K562 (cell line): ENCODE results near the gene FUT2. TPM values are rescaled to one million over a fixed set of nuclear protein-coding genes. Genes with fewer than 3 reads are reported as not detected.

Experiments
- BACH1 ChIP-seq: fragments of 200-800 bp; sonication (Bioruptor generic); IDR thresholded peaks from 2 replicates; pipeline ENCODE4 v1.6.1; 2016; ENCODE audit warnings: missing genetic modification characterization, missing compliant biosample characterization
- BHLHE40 ChIP-seq: IDR thresholded peaks from 2 replicates; pipeline ENCODE4 v1.6.1; 2011; ENCODE audit warnings: low read length, improper control_type of control experiment
- ETS1 ChIP-seq: conservative IDR thresholded peaks from 2 replicates; pipeline ENCODE4 v1.6.1; 2011; ENCODE audit warnings: low read depth, mild to moderate bottlenecking, low read length; ENCODE audit not compliant: control insufficient read depth
- FOXA1 ChIP-seq: fragments of 450-650 bp; IDR thresholded peaks from 2 replicates; pipeline ENCODE4 v1.6.1; 2016; ENCODE audit warnings: mild to moderate bottlenecking, borderline replicate concordance
- FOXJ2 ChIP-seq: fragments of 200-800 bp; sonication (Bioruptor generic); IDR thresholded peaks from 2 replicates; pipeline ENCODE4 v1.6.1; 2016; ENCODE audit warnings: missing genetic modification characterization, missing compliant biosample characterization
- GABPB2 ChIP-seq: fragments of 250-450 bp; sonication (Bioruptor Pico); conservative IDR thresholded peaks from 2 replicates; pipeline ENCODE4 v1.5.1; 2021; ENCODE audit warnings: mild to moderate bottlenecking
- GTF2A2 ChIP-seq: IDR thresholded peaks from 2 replicates; pipeline ENCODE4 v1.6.1; 2016; ENCODE audit warnings: mild to moderate bottlenecking, missing genetic modification characterization, missing compliant biosample characterization
- ILK ChIP-seq: fragments of 450-650 bp; IDR thresholded peaks from 2 replicates; pipeline ENCODE4 v1.6.1; 2016; ENCODE audit warnings: missing genetic modification characterization, low read depth, mild to moderate bottlenecking, missing compliant biosample characterization, moderate library complexity, borderline replicate concordance
- LCOR ChIP-seq: sonication (generic); formaldehyde crosslinking; IDR thresholded peaks from 2 replicates; pipeline ENCODE4 v1.8.0; 2022; ENCODE audit warnings: mild to moderate bottlenecking, missing genetic modification reagents
- MAZ ChIP-seq, 2 experiments: fragments of 450-650 bp in 1 of 2; sonication (generic) in 1 of 2; formaldehyde crosslinking; IDR thresholded peaks in 1 of 2; conservative IDR thresholded peaks in 1 of 2; 2 replicates each; pipeline versions ENCODE4 v1.4.0 to v1.5.0; 2020; ENCODE audit warnings: mild to moderate bottlenecking in 1 of 2, missing genetic modification reagents in 1 of 2
- MEIS2 ChIP-seq: fragments of 450-650 bp; IDR thresholded peaks from 2 replicates; pipeline ENCODE4 v1.6.1; 2014; ENCODE audit warnings: mild to moderate bottlenecking; ENCODE audit not compliant: partially characterized antibody
- MTA1 ChIP-seq: fragments of 450-650 bp; IDR thresholded peaks from 2 replicates; pipeline ENCODE4 v1.6.1; 2017; ENCODE audit warnings: borderline replicate concordance
- MYNN ChIP-seq, 2 experiments: sonication (generic); formaldehyde crosslinking in 1 of 2; IDR thresholded peaks; 2 replicates each; pipeline versions ENCODE4 v1.5.0 to v1.6.1; 2016 to 2020; ENCODE audit warnings: antibody characterized with exemption in 1 of 2, missing genetic modification reagents in 1 of 2
- NONO ChIP-seq, 2 experiments: fragments of 200-400 bp in 1 of 2; fragments of 450-650 bp in 1 of 2; formaldehyde crosslinking in 1 of 2; IDR thresholded peaks; 2 replicates each; pipeline ENCODE4 v1.6.1; 2017; ENCODE audit warnings: low read depth in 2 of 2, mild to moderate bottlenecking in 2 of 2, moderate library complexity in 2 of 2, low read length in 1 of 2
- NR2C1 ChIP-seq, 2 experiments: fragments of 450-650 bp; IDR thresholded peaks; 2 replicates each; pipeline ENCODE4 v1.6.1; 2017; ENCODE audit warnings: mild to moderate bottlenecking in 2 of 2, antibody characterized with exemption in 1 of 2, inconsistent platforms in 1 of 2, missing compliant biosample characterization in 1 of 2, missing genetic modification characterization in 1 of 2
- POLR2A ChIP-seq: fragments of 450-650 bp; conservative IDR thresholded peaks from 2 replicates; pipeline ENCODE4 v1.6.1; 2016
- RBM17 ChIP-seq: fragments of 200-400 bp; formaldehyde crosslinking; IDR thresholded peaks from 2 replicates; pipeline ENCODE4 v1.6.1; 2017; ENCODE audit warnings: low read depth, mild to moderate bottlenecking, low read length, borderline replicate concordance
- SAP30 ChIP-seq: fragments of 200-600 bp; sonication (generic); IDR thresholded peaks from 2 replicates; pipeline ENCODE4 v1.6.1; 2012; ENCODE audit warnings: borderline replicate concordance, low read depth, mild to moderate bottlenecking, moderate library complexity, low read length, control low read depth, inconsistent platforms; ENCODE audit not compliant: insufficient read depth, poor library complexity, severe bottlenecking
- SP2 ChIP-seq: IDR thresholded peaks from 2 replicates; pipeline ENCODE4 v1.6.1; 2011; ENCODE audit warnings: mild to moderate bottlenecking, low read depth, low read length, moderate library complexity; ENCODE audit not compliant: poor library complexity, severe bottlenecking; ENCODE audit errors: extremely low read depth
- TBP ChIP-seq: optimal IDR thresholded peaks from 2 replicates; pipeline ENCODE3; 2011; ENCODE audit warnings: low read depth, low read length, improper control_type of control experiment
- TCF7L2 ChIP-seq: fragments of 150-350 bp; IDR thresholded peaks from 2 replicates; pipeline ENCODE4 v1.6.1; 2016; ENCODE audit warnings: low read depth, mild to moderate bottlenecking, low read length, moderate library complexity
- VEZF1 ChIP-seq: fragments of 200-800 bp; sonication (Bioruptor generic); IDR thresholded peaks from 2 replicates; pipeline ENCODE4 v1.6.1; 2017; ENCODE audit warnings: missing genetic modification characterization, missing compliant biosample characterization
- ZBTB49 ChIP-seq: sonication (generic); formaldehyde crosslinking; IDR thresholded peaks from 2 replicates; pipeline ENCODE4 v1.8.0; 2022; ENCODE audit warnings: missing genetic modification reagents, mild to moderate bottlenecking, borderline replicate concordance
- polyA plus RNA-seq, 8 experiments: library from polyadenylated mRNA; depleted of rRNA in 4 of 8; stranded (reverse) in 5 of 8; unstranded in 3 of 8; fragments of >200 nt; fragmentation: Nextera tagmentation in 2 of 8; fragmentation: Illumina TruSeq in 1 of 8; extraction: Ambion mirVana in 2 of 8; extraction: Trizol in 1 of 8; gene quantifications; 2 replicates each; pipeline versions ENCODE4 v1.2.1 to v1.2.3, GENCODE V29; 2011 to 2014; ENCODE audit warnings: inconsistent platforms in 1 of 8, missing spikeins in 1 of 8
- total RNA-seq, 7 experiments: library from RNA; depleted of rRNA in 6 of 7; stranded (reverse); fragments of >200 nt in 6 of 7; fragmentation: Illumina TruSeq in 2 of 7; extraction: Trizol in 2 of 7; gene quantifications; 2 replicates each; pipeline versions ENCODE4 v1.2.1 to v1.2.3, GENCODE V29; 2011 to 2021; ENCODE audit warnings: low replicate concordance in 1 of 7

Gene FUT2
- total and polyA plus RNA-seq, 9 of the 15 experiments (the other 6 are each of a cell fraction or from before 2014, with no cell fraction given), result 0.03 to 0.04 TPM; not detected in 7

GRCh38 chr19:48720613-48721296 lies 25.0 kb downstream of the FUT2 start (continued):
- TF ChIP-seq LCOR (CRISPR knock-in tag) (peak; percentile 74; the same call in 1 of the 2 replicates), ETS1 (peak; percentile 97), MAZ (CRISPR knock-in tag; conservative IDR thresholded peaks at IDR 0.05 in 1 of 2, IDR thresholded peaks at IDR 0.05 in 1 of 2) (peak; percentile 58 to 74; a peak in 3 of 4 replicates), FOXJ2 (peak; percentile 63; the same call in 1 of the 2 replicates), MYNN (IDR thresholded peaks at IDR 0.05) (no peak), MYNN (CRISPR knock-in tag; IDR thresholded peaks at IDR 0.05) (no peak), GABPB2 (CRISPR knock-in tag) (no peak), SP2 (peak; percentile 69), BACH1 (peak; percentile 72; the same call in 1 of the 2 replicates), NR2C1 (IDR thresholded peaks at IDR 0.05) (peak; percentile 61), NR2C1 (tag; IDR thresholded peaks at IDR 0.05) (peak; percentile 66), ZBTB49 (CRISPR knock-in tag) (no peak), BHLHE40 (peak; percentile 81), RBM17 (no peak), NONO (IDR thresholded peaks at IDR 0.05; ENCODE audit: low read depth in 2 of 2, low read length in 1 of 2) (no peak), POLR2A (peak; percentile 61), TCF7L2 (no peak), ILK (no peak), GTF2A2 (tag) (no peak), MEIS2 (peak; percentile 71), TBP (peak; percentile 55), MTA1 (no peak), SAP30 (no peak), FOXA1 (no peak), VEZF1 (CRISPR knock-in tag) (peak; percentile 73)
